ENCODE data around the gene TAF5.

Gene TAF5

GRCh38 chr10:103428989-103429643 lies 61.3 kb downstream of the TAF5 start:
- H3K9me3 ChIP-seq, result no peaks in the 10 kb centered on the region
- H4K20me1 ChIP-seq, result peaks cover 3% of the 10 kb centered on the region; the same call in 1 of the 2 replicates
- H3K4me3 ChIP-seq, result peak overlapping the region; percentile 32; the same call in 1 of the 2 replicates
- peaks cover 40% of the 10 kb centered on the region for H3K4me1 ChIP-seq
- H3K27me3 ChIP-seq, result no peaks in the 10 kb centered on the region
- H3K9ac ChIP-seq, result peak overlapping the region; percentile 44; the same call in 1 of the 2 replicates
- peaks cover 89% of the 10 kb centered on the region for H3K36me3 ChIP-seq
- no peak for TF ChIP-seq Cebpa-rat (IDR thresholded peaks at IDR 0.05)
- peak overlapping the region; percentile 63 for H3K27ac ChIP-seq
- peak overlapping the region; percentile 75 for H3K4me2 ChIP-seq

- no peak for TF ChIP-seq Cebpa-rat (IDR thresholded peaks at IDR 0.05)
- peak overlapping the region; percentile 63 for H3K27ac ChIP-seq
- peaks cover 40% of the 10 kb centered on the region for H3K4me1 ChIP-seq
- peaks cover 89% of the 10 kb centered on the region for H3K36me3 ChIP-seq
- no peaks in the 10 kb centered on the region for H3K27me3 ChIP-seq
- H3K4me3 ChIP-seq, result peak overlapping the region; percentile 32; the same call in 1 of the 2 replicates
- no peaks in the 10 kb centered on the region for H3K9me3 ChIP-seq
- no peaks in the 10 kb centered on the region for H4K20me1 ChIP-seq
- no peak overlapping the region for H3K9ac ChIP-seq
- peak overlapping the region; percentile 75 for H3K4me2 ChIP-seq
Measured at GRCh38 chr10:103429647-103430046, 61.9 kb downstream of the TAF5 start.

- peaks cover 86% of the 10 kb centered on the region for H3K36me3 ChIP-seq
- no peak overlapping the region for H3K27ac ChIP-seq
- no peak for TF ChIP-seq Cebpa-rat (IDR thresholded peaks at IDR 0.05)
- peaks cover 6% of the 10 kb centered on the region; the same call in 1 of the 2 replicates for H4K20me1 ChIP-seq
- H3K27me3 ChIP-seq, result no peaks in the 10 kb centered on the region
- peaks cover 56% of the 10 kb centered on the region for H3K4me1 ChIP-seq
- no peak overlapping the region for H3K4me3 ChIP-seq
- no peak overlapping the region for H3K4me2 ChIP-seq
- H3K9ac ChIP-seq, result no peak overlapping the region
- H3K9me3 ChIP-seq, result no peaks in the 10 kb centered on the region
Measured at GRCh38 chr10:103431902-103432301, 64.1 kb downstream of the TAF5 start.

GRCh38 chr10:103433858-103434257 lies 66.1 kb downstream of the TAF5 start:
- peaks cover 88% of the 10 kb centered on the region for H3K36me3 ChIP-seq

More at GRCh38 chr10:103433858-103434257, 66.1 kb downstream of the TAF5 start:
- Histone ChIP-seq H3K4me3 (no peak overlapping the region), H3K27ac (no peak overlapping the region), H4K20me1 (peaks cover 13% of the 10 kb centered on the region; the same call in 1 of the 2 replicates), H3K4me2 (no peak overlapping the region), H3K9ac (no peak overlapping the region), H3K9me3 (no peaks in the 10 kb centered on the region), H3K27me3 (no peaks in the 10 kb centered on the region), H3K4me1 (peaks cover 43% of the 10 kb centered on the region)
- no peak for TF ChIP-seq Cebpa-rat (IDR thresholded peaks at IDR 0.05)
